OCI-LY3 (cell line): Measurements from ENCODE around the gene RNU1-2.
"Not testable (repeated sequence)": the region's sequence is repeated elsewhere in the genome, so short reads cannot be mapped to it uniquely, and the experiment has no call there.

Source experiments
- H2AFZ ChIP-seq: fragments of 200-600, 300-600 bp; shearing (Covaris generic); 2 replicates; pipeline ENCODE4 v1.6.0; 2014; ENCODE audit warnings: antibody characterized with exemption, low read depth, low read length
- H3K27ac ChIP-seq: fragments of 200-600, 300-600 bp; sonication (generic); 2 replicates; pipeline ENCODE4 v1.5.1; 2014; ENCODE audit warnings: mild to moderate bottlenecking, low read length, moderate library complexity, mixed read lengths
- H3K27me3 ChIP-seq: fragments of 200-600, 300-600 bp; sonication (generic); 2 replicates; pipeline ENCODE4 v1.6.1; 2014; ENCODE audit warnings: low read depth, low read length, mixed read lengths
- H3K36me3 ChIP-seq: fragments of 200-600, 300-600 bp; sonication (generic); replicated peaks from 2 replicates; pipeline ENCODE3; 2014; ENCODE audit warnings: low read depth, low read length, mixed read lengths
- H3K4me1 ChIP-seq: fragments of 300-600, 200-600 bp; sonication (generic); 2 replicates; pipeline ENCODE4 v1.6.1; 2014; ENCODE audit warnings: low read length, mixed read lengths
- H3K4me2 ChIP-seq: fragments of 200-600, 300-600 bp; sonication (generic); 2 replicates; pipeline ENCODE4 v1.6.1; 2014; ENCODE audit warnings: low read length, mixed read lengths
- H3K4me3 ChIP-seq: fragments of 300-600, 200-600 bp; sonication (generic); 2 replicates; pipeline ENCODE4 v1.5.1; 2014; ENCODE audit warnings: antibody characterized with exemption, mild to moderate bottlenecking, low read length, moderate library complexity
- H3K79me2 ChIP-seq: fragments of 300-600, 200-600 bp; shearing (Covaris generic); 2 replicates; pipeline ENCODE4 v1.6.1; 2014; ENCODE audit warnings: mild to moderate bottlenecking, low read length, mixed read lengths
- H3K9ac ChIP-seq: fragments of 300-600, 200-600 bp; shearing (Covaris generic); 2 replicates; pipeline ENCODE4 v1.6.0; 2014; ENCODE audit warnings: mild to moderate bottlenecking, low read length, moderate library complexity
- H3K9me3 ChIP-seq: fragments of 200-600, 300-600 bp; shearing (Covaris generic); 2 replicates; pipeline ENCODE4 v1.6.1; 2014; ENCODE audit warnings: low read length, mixed read lengths; ENCODE audit not compliant: insufficient read depth
- H4K20me1 ChIP-seq: fragments of 200-600, 300-600 bp; sonication (generic); 2 replicates; pipeline ENCODE4 v1.6.1; 2016; ENCODE audit warnings: low read length, mixed read lengths; ENCODE audit not compliant: insufficient read depth
- EZH2phosphoT487 ChIP-seq: fragments of 200-600 bp; shearing (Covaris generic); IDR thresholded peaks from 2 replicates; pipeline ENCODE4 v1.6.1; 2018; ENCODE audit warnings: antibody characterized with exemption, mixed run types, low read depth
- TF ChIP-seq, protein P1 (sequence below): fragments of 200-600, 300-600 bp; sonication (generic); IDR thresholded peaks from 2 replicates; pipeline ENCODE4 v1.5.1; 2014; ENCODE audit warnings: antibody characterized with exemption, low read length, low read depth

RNU1-2 gene

DNA sequence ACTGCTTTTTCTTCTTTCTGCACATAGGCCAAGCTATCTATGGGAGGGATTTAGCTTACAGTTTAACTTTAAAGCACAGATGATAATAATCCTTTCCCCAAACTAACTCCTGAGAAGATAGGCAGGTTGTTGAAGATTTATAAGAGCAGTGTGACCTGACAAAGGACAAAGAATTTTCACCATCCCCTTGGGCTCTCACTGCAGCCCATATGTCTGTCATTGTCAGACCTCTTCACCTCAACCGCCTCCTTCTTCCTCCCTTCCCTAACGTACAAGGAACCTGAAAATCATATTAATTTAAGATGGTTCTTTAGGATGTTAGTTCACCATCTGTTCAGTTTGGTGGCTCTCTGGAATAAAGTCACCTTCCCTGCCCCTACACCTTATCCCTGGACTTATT lies 5.0 kb downstream of the RNU1-2 start:
- no peak overlapping the region for H3K27ac ChIP-seq
- no peak overlapping the region for H3K4me2 ChIP-seq
- no peak overlapping the region for H3K9ac ChIP-seq
- no peaks in the 10 kb centered on the region for H3K36me3 ChIP-seq
- H2AFZ ChIP-seq, result no peak overlapping the region
- no peak overlapping the region for H3K4me3 ChIP-seq
- TF ChIP-seq EZH2phosphoT487, result no peak
- TF ChIP-seq, protein P1, sequence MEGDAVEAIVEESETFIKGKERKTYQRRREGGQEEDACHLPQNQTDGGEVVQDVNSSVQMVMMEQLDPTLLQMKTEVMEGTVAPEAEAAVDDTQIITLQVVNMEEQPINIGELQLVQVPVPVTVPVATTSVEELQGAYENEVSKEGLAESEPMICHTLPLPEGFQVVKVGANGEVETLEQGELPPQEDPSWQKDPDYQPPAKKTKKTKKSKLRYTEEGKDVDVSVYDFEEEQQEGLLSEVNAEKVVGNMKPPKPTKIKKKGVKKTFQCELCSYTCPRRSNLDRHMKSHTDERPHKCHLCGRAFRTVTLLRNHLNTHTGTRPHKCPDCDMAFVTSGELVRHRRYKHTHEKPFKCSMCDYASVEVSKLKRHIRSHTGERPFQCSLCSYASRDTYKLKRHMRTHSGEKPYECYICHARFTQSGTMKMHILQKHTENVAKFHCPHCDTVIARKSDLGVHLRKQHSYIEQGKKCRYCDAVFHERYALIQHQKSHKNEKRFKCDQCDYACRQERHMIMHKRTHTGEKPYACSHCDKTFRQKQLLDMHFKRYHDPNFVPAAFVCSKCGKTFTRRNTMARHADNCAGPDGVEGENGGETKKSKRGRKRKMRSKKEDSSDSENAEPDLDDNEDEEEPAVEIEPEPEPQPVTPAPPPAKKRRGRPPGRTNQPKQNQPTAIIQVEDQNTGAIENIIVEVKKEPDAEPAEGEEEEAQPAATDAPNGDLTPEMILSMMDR, result no peak
- H3K4me1 ChIP-seq, result peaks cover 25% of the 10 kb centered on the region
- H3K27me3 ChIP-seq, result no peaks in the 10 kb centered on the region
- H4K20me1 ChIP-seq, result no peaks in the 10 kb centered on the region
- H3K79me2 ChIP-seq, result no peaks in the 10 kb centered on the region
- no peaks in the 10 kb centered on the region for H3K9me3 ChIP-seq

DNA sequence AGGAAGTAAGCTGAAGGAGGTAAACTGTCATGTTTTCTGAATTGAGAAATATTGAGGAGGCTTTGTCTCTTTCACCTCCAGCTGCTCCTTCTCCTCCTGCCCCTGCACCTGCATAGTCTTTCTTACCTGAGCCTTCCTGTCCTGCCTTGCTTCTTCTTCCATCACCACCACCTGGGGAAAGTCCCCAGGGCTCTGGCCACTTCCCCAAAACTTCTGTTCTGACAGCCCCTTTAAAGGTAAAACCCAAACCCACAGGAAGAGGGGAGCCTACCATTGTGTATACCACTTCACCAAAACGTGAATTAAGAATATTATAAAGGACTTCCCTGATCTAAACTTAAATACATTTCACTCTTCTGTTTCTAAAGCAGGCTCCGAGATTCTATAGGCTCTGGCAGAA lies 5.6 kb downstream of the RNU1-2 start:
- not testable (repeated sequence) for H3K27ac ChIP-seq, H3K9ac ChIP-seq, H3K79me2 ChIP-seq, H3K36me3 ChIP-seq, H3K27me3 ChIP-seq, H2AFZ ChIP-seq, H3K4me2 ChIP-seq, H3K4me3 ChIP-seq, H4K20me1 ChIP-seq, H3K9me3 ChIP-seq
- H3K4me1 ChIP-seq, result peaks cover 32% of the 10 kb centered on the region

DNA sequence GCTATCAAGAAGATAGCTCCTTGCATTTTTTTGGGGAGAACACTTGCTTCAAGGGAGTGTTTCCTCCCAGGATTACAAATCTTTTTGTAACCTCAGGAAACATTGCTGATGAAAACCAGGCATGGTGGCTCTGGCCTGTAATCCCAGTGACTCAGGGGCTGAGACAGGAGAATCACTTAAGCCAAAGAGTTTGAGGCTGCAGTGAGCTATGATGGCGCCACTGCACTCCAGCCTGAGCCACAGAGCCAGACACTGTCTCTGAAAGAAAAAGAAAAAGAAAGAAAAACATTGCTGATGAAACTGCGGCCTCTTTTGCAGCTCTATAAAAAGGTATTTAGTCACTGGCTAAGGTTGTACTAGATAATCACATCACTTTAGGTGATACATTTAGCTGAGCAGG lies 7.3 kb downstream of the RNU1-2 start:
- Histone ChIP-seq H3K27me3 (no peaks in the 10 kb centered on the region), H2AFZ (no peak overlapping the region), H3K4me1 (peaks cover 27% of the 10 kb centered on the region), H3K36me3 (no peaks in the 10 kb centered on the region), H3K9ac (no peak overlapping the region; the same call in 1 of the 2 replicates), H3K79me2 (no peaks in the 10 kb centered on the region), H4K20me1 (no peaks in the 10 kb centered on the region), H3K27ac (no peak overlapping the region), H3K9me3 (no peaks in the 10 kb centered on the region), H3K4me3 (peak overlapping the region; percentile 79; the same call in 1 of the 2 replicates), H3K4me2 (peak overlapping the region; percentile 99)
- TF ChIP-seq EZH2phosphoT487, result no peak
- TF ChIP-seq, protein P1, result no peak

DNA sequence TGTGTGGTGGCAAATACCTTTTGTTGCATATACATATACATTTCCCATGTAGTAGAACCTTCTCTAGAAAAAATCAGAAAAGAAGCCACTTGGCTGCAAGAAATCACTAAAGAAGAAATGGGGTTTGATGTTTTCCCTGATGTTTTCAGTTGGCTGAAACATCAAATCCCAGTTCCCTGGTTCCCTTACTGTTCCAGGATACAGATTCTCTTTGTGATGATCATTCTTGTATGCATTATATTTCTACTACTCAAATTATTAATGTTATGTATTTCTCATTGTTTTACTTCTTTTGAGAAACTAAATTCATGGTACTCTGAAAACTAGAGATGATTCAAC lies 7.6 kb downstream of the RNU1-2 start:
- Histone ChIP-seq H2AFZ (no peak overlapping the region), H3K9ac (peak overlapping the region; percentile 76), H3K4me2 (peak overlapping the region; percentile 99), H3K4me1 (peaks cover 27% of the 10 kb centered on the region), H3K4me3 (peak overlapping the region; percentile 79), H3K27me3 (no peaks in the 10 kb centered on the region), H3K79me2 (no peaks in the 10 kb centered on the region), H3K9me3 (no peaks in the 10 kb centered on the region), H4K20me1 (no peaks in the 10 kb centered on the region), H3K36me3 (no peaks in the 10 kb centered on the region), H3K27ac (peak overlapping the region; percentile 41; the same call in 1 of the 2 replicates)
- no peak for TF ChIP-seq EZH2phosphoT487
- TF ChIP-seq, protein P1, result no peak
